Esophagus muscularis mucosa (tissue), 4 donors: ENCODE results near the gene PLCL1. TPM values are rescaled to one million over a fixed set of nuclear protein-coding genes. Genes with fewer than 3 reads are reported as not detected.
A peak's percentile ranks its signal among the peaks of the same experiment; 100 is the strongest.

ENCODE experiments used
- DNase-seq: peaks from one replicate; pipeline ENCODE4 v3.0.0-alpha.2; 2017; ENCODE audit errors: extremely low spot score
- H3K27ac ChIP-seq, 4 donors: fragments of 200-600 bp; sonication (generic); replicated peaks in 1 of 4; 1 replicate in 3 of 4; 2 replicates in 1 of 4; pipeline ENCODE4 v1.5.1; 2016 to 2019; ENCODE audit warnings: mild to moderate bottlenecking in 1 of 4
- H3K27me3 ChIP-seq, 4 donors: fragments of 200-600 bp; sonication (generic); one replicate each; pipeline versions ENCODE4 v1.5.1 to v1.6.0; 2016 to 2019
- H3K36me3 ChIP-seq, 4 donors: fragments of 200-600 bp; sonication (generic); one replicate each; pipeline ENCODE4 v1.5.1; 2016 to 2019
- H3K4me1 ChIP-seq, 4 donors: fragments of 200-600 bp; sonication (generic); one replicate each; pipeline ENCODE4 v1.5.1; 2016 to 2019
- H3K4me3 ChIP-seq, 4 donors: fragments of 200-600 bp; sonication (generic); 1 replicate in 2 of 4; 2 replicates in 2 of 4; pipeline ENCODE4 v1.5.1; 2016 to 2019; ENCODE audit warnings: mild to moderate bottlenecking in 4 of 4, moderate library complexity in 1 of 4
- H3K9me3 ChIP-seq, 4 donors: fragments of 200-600 bp; sonication (generic); 1 replicate in 3 of 4; 2 replicates in 1 of 4; pipeline ENCODE4 v1.5.1; 2016 to 2019
- CTCF ChIP-seq, 3 experiments: fragments of 200-600 bp in 2 of 3; fragments of 450-650 bp in 1 of 3; sonication (generic) in 2 of 3; IDR thresholded peaks; one replicate each; pipeline ENCODE4 v1.5.1; 2017 to 2019; ENCODE audit warnings: antibody characterized with exemption in 3 of 3, mild to moderate bottlenecking in 2 of 3, moderate library complexity in 1 of 3
- EP300 ChIP-seq: sonication (generic); formaldehyde crosslinking; IDR thresholded peaks from one replicate; pipeline ENCODE4 v1.6.1; 2017; ENCODE audit warnings: antibody characterized with exemption
- POLR2A ChIP-seq: fragments of 450-650 bp; IDR thresholded peaks from one replicate; pipeline ENCODE4 v1.6.1; 2017; ENCODE audit warnings: antibody characterized with exemption, moderate library complexity, mild to moderate bottlenecking, low read depth
- POLR2AphosphoS5 ChIP-seq, 2 donors: sonication (generic); formaldehyde crosslinking; IDR thresholded peaks; one replicate each; pipeline ENCODE4 v1.6.1; 2017; ENCODE audit warnings: antibody characterized with exemption in 2 of 2
- WGBS: methylation state at CpG from one replicate; pipeline ENCODE4 v1.1.5; 2018; 5-methylcytosine and 5-hydroxymethylcytosine counted together
- intact Hi-C: fragments of 100-400 bp; cut with DNase I; formaldehyde crosslinking; loops from one replicate; pipeline ENCODE4 v1.15.1; 2023
- total RNA-seq, 4 donors: library from RNA; depleted of rRNA; stranded (reverse); fragments of >200 nt; gene quantifications; one replicate each; pipeline versions ENCODE4 v1.1.0 to v1.2.1, GENCODE V29; 2016

PLCL1 gene
- total RNA-seq, 4 donors from 2014 or later = 67.3 to 86.2 (median 79.2) TPM

DNA sequence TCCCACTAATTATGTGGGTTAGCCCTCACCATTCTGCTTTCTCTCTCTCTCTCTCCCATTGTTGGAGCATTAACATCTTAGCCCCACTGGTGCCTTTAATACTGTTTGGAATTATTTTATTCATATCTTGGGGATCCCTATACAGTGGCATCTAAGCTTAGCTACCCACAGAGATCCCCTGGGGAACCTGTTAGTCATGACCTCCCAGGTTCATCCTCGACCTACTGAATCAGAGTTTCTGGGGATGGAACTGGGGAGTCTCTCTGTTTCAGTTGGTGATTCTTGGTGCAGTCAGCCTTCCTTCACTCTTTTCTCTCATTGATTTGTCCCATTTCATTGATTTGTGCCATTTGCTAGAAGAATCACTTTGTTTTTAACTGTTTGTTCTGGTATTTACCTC lies 137.3 kb downstream of the PLCL1 start:
- intact Hi-C loops = no loop called here
- Histone ChIP-seq H3K9me3 (no peaks in the 10 kb centered on the region), H3K4me3 (no peak overlapping the region), H3K36me3 (no peaks in the 10 kb centered on the region), H3K4me1 (peaks cover 11 to 48% (median 44%) of the 10 kb centered on the region in 4 donors), H3K27ac (no peak overlapping the region), H3K27me3 (no peaks in the 10 kb centered on the region)
- DNase-seq = no peak
- WGBS = 94% methylated on average over 1 of the region's 1 CpG
- TF ChIP-seq EP300 (no peak), CTCF (IDR thresholded peaks at IDR 0.05) (no peak), POLR2A (no peak), POLR2AphosphoS5 (IDR thresholded peaks at IDR 0.05) (no peak)

DNA sequence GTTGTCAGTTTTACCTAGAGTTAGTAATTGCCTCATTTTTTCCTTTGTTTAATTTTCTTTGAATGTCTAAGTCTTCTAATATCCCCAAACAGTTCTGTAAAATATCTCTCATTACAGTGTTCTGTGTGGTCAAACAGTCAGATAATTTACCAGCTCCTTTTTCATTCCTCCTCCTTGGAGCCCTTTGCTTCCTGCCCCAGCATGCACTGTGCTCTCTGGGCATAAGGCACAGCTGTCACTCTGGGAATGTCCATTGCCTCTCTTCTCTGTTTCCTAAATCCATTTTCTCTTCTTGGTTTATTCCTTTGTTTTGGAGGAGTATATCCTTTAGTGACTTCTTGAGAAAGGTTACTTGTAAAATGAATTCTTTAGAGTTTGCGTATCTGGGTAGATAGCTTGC lies 139.3 kb downstream of the PLCL1 start:
- WGBS = 100% methylated on average over 1 of the region's 1 CpG
- no peak for TF ChIP-seq EP300
- no peak for TF ChIP-seq POLR2AphosphoS5 (IDR thresholded peaks at IDR 0.05)
- no peak for TF ChIP-seq CTCF (IDR thresholded peaks at IDR 0.05)
- no peak for TF ChIP-seq POLR2A
- Histone ChIP-seq H3K36me3 (no peaks in the 10 kb centered on the region), H3K27me3 (no peaks in the 10 kb centered on the region), H3K4me3 (no peak overlapping the region), H3K9me3 (no peaks in the 10 kb centered on the region), H3K27ac (no peak overlapping the region), H3K4me1 (peaks cover 19 to 59% (median 47%) of the 10 kb centered on the region in 4 donors)
- DNase-seq = no peak
- intact Hi-C loops = no loop called here

- no peak for DNase-seq
- no peak overlapping the region for H3K27ac ChIP-seq
Measured at GRCh38 chr2:197944416-197945096, 140.2 kb downstream of the PLCL1 start.

DNA sequence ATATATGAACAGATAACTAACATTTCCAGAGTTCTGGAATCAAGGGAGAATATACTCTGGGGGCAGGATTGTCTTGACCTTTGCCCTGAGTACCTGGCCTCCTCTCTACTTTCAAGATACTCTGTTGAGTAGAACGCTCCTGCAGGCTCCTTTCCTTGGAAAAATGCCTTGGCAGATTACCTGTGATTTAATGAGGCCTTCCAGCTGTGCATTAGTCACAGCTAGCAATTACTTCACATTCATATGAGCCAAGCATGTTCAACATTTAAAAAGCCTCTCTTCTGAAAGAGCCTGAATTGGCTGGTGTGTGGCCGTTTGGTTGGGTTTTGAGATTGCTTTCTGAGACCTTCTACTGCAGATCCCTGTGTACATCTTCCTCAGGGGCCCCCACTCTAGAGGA lies 142.2 kb downstream of the PLCL1 start:
- 55% methylated on average over 2 of the region's 2 CpGs for WGBS
- H3K4me1 ChIP-seq = peaks cover 25 to 74% (median 48%) of the 10 kb centered on the region in 4 donors
- no peaks in the 10 kb centered on the region for H3K36me3 ChIP-seq
- TF ChIP-seq CTCF (IDR thresholded peaks at IDR 0.05) (no peak), POLR2AphosphoS5 (IDR thresholded peaks at IDR 0.05) (peak in 1 of 2 donors; percentile 25)
- H3K9me3 ChIP-seq = no peaks in the 10 kb centered on the region
- H3K4me3 ChIP-seq = no peak overlapping the region
- intact Hi-C loops = no loop called here
- DNase-seq = no peak
- no peaks in the 10 kb centered on the region for H3K27me3 ChIP-seq
- no peak overlapping the region for H3K27ac ChIP-seq

More at GRCh38 chr2:197944416-197945096, 140.2 kb downstream of the PLCL1 start:
- Histone ChIP-seq H3K9me3 (no peaks in the 10 kb centered on the region), H3K27me3 (no peaks in the 10 kb centered on the region), H3K4me1 (peaks cover 21 to 62% (median 43%) of the 10 kb centered on the region in 4 donors), H3K4me3 (no peak overlapping the region), H3K36me3 (no peaks in the 10 kb centered on the region)
- intact Hi-C loops = no loop called here
- 32% methylated on average over 2 of the region's 2 CpGs for whole genome bisulfite sequencing
- TF ChIP-seq POLR2A (no peak), EP300 (no peak), CTCF (IDR thresholded peaks at IDR 0.05) (no peak), POLR2AphosphoS5 (IDR thresholded peaks at IDR 0.05) (no peak)
